T-helper 2 cell treated with Interferon-gamma antibody and Interleukin-4, amounts not matched to agents 100 ng/mL and 5 ng/mL, for 36 hours (primary cell): Measurements from ENCODE around the gene RBBP9. TPM values are rescaled to one million over a fixed set of nuclear protein-coding genes. Genes with fewer than 3 reads are reported as not detected.
"Not testable (repeated sequence)": the region's sequence is repeated elsewhere in the genome, so short reads cannot be mapped to it uniquely, and the experiment has no call there.

Experiments
- intact Hi-C: fragments of 100-400 bp; cut with micrococcal nuclease; formaldehyde crosslinking; loops from one replicate; pipeline ENCODE4 v1.15.1; 2023
- total RNA-seq: library from RNA; stranded (reverse); gene quantifications from 2 replicates; pipeline ENCODE4 v1.2.3, GENCODE V29; 2022

The RBBP9 gene
- 13.5 and 14.3 TPM in 2 replicates for total RNA-seq

DNA sequence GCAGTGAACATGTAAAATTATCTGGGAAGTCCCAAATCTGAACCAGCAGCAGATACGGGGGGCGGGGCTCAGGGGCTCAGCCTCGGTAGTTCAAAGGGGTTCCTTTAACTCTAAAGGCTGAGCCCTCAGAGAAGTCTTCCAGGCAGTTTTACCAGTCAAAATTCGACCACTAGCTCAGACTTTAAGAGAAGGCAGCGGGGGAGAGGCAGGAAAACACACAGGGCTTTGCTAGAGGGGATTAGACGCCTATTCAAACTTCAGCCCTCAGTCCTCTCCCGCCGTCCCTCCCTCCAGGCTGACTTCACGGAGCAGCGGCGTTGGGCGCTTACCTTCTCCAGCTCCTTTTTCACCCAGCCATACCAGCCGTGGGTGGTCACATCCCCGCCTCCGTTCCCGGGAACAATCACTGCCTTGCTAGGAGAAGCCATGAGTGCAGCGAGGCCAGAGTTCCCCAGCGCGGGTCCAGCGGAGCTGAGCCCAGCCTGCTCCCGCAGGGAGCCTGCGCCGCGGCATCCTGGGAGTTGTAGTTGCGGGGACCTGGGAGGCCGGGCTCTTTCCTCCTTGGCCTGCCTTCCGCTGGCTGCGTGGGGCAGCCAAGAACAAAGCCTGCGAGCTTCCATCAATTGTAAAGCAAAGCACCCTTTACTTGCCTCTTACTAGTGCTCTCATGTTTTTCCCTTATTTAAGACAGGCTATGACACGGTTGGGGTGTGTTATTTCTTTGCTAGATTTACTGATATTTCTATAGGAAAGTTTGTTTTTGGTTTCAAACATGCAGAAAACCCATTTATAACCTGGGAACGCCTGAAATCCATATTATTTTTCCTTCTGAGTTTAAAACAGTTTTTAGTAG, at the start of gene RBBP9:
Gene RBBP9 (minus strand): TSS at position 486 of the 853 bp plus-strand sequence. CDS start 58 bp downstream, at position 428.
- intact Hi-C loops: loop anchor here (1.0 to 10.0 kb wide), 4 partner anchors 10 to 1518 kb away; partner anchors contain the start of genes DZANK1, NAA20, POLR3F and SEC23B

- intact Hi-C loops: no loop called here
Measured at GRCh38 chr20:18545566-18545965, 48.5 kb upstream of the RBBP9 start.

GRCh38 chr20:18543932-18544331, 46.9 kb upstream of the RBBP9 start:
- intact Hi-C loops: no loop called here

- intact Hi-C loops: no loop called here
Measured at GRCh38 chr20:18543216-18543615, 46.2 kb upstream of the RBBP9 start.

GRCh38 chr20:18541741-18542140, 44.7 kb upstream of the RBBP9 start:
- intact Hi-C loops: no loop called here

GRCh38 chr20:18537651-18538050, 40.6 kb upstream of the RBBP9 start:
- intact Hi-C loops: no loop called here

GRCh38 chr20:18533978-18534644, 37.1 kb upstream of the RBBP9 start:
- intact Hi-C loops: no loop called here

DNA sequence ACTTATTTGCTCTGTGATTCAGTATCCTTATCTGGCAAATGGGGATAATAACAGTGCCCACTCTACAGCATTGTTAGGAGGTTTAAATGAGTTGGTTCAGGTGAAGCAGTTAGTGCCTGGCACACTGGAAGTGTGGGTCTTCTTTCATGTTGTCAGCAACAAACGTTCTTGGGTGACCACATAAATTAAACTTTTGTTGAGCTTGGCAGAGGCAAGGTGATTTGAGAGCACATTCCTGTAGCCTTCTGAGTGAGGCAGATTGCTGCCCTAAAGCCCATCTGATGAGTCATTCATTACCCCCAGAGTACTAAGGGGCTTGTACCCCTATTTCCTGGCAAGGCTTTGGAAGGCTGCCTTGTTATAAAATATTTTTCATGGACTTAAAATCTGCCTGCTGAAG, 36.5 kb upstream of the RBBP9 start:
- intact Hi-C loops: no loop called here

DNA sequence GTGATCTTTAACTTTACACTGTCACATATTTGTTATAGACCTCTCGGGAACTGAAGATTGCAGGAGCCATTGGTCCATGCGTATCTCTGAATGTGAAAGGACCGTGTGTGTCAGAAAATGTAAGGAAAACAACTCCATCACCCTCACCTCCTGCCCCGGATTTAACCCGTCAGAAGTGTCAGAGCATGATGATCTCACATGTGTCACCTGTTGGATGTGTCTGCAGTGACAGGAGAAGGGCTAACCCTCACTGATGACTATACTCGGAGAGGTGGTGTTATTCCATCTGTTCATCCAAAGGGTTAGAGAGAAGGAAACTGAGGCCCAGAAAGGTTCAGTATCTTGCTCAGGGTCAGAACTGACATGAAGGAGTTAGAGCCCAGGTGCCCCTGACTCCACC, 35.6 kb upstream of the RBBP9 start:
- intact Hi-C loops: no loop called here

GRCh38 chr20:18529041-18529440, 32.0 kb upstream of the RBBP9 start:
- intact Hi-C loops: no loop called here

DNA sequence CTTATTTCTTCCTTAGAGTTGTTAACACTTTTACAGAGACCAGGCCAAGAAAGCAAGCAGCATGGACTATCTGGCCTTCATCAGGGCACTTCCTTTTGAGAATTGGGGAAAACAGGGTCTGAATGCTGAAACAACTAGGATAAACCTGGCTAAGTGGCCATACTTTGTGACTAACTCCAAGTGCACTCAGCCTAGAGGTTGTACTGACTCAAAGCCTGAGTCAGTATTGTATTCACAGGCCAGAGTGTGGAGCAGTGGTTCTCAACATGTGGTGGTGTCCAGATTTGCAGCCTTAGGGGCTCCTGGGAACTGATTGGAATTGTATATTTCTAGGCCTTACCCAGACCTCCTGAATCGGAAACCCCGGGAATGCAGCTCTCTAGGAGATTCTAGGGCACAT, 30.8 kb upstream of the RBBP9 start:
- intact Hi-C loops: no loop called here

DNA sequence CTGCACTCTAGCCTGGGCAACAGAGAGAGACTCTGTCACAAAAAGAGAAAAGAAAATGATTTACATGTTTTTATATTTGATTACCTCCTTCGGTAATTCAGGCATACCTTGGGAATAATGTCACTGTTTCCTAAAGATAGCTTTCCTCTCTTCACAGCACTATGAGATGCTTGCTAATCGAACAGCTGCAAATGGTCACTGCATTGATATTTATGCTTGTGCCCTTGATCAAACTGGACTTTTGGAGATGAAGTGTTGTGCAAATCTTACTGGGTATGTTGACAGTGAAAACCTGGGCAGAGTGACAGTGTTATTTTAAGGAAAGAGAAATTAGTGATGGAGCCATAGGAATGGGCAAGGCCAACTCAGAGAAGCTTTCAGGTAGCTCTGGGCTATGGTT, 30.3 kb upstream of the RBBP9 start:
- intact Hi-C loops: no loop called here

DNA sequence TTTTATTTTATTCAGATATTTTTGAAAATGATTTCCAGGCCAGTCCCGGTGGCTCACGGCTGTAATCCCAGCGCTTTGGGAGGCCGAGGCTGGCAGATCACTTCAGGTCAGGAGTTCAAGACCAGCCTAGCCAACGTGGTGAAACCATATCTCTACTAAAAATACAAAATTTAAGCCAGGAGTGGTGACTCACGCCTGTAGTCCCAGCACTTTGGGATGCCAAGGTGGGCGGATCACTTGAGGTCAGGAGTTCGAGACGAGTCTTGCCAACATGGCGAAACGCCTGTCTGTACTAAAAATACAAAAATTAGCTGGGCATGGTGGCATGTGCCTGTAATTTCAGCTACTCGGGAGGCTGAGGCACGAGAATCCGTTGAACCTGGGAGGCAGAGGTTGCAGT, 29.7 kb upstream of the RBBP9 start:
- intact Hi-C loops: not testable (repeated sequence)

- intact Hi-C loops: no loop called here
Measured at GRCh38 chr20:18524646-18525045, 27.6 kb upstream of the RBBP9 start.

DNA sequence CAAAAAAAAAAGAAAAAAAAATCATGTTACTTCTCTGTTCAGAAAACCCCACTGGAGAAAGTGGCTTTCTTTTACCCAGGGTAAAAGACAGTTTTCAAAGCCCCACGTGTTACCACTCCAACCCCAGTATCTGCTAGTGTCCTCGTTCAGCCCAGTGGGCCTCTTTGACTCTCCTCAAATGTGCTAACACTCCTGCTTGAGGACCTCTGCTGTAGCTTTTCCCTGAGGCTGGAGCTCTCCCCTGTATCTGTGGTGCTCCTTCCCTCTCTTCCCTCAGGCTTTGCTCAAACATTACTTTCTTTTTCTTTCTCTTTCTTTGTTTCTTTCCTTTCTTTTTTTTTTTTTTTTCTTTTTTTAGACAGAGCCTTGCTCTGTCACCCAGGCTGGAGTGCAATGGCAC, 26.0 kb upstream of the RBBP9 start:
- intact Hi-C loops: no loop called here

GRCh38 chr20:18522066-18522465, 25.0 kb upstream of the RBBP9 start:
- intact Hi-C loops: not testable (repeated sequence)

- intact Hi-C loops: no loop called here
Measured at GRCh38 chr20:18515973-18516372, 18.9 kb upstream of the RBBP9 start.

DNA sequence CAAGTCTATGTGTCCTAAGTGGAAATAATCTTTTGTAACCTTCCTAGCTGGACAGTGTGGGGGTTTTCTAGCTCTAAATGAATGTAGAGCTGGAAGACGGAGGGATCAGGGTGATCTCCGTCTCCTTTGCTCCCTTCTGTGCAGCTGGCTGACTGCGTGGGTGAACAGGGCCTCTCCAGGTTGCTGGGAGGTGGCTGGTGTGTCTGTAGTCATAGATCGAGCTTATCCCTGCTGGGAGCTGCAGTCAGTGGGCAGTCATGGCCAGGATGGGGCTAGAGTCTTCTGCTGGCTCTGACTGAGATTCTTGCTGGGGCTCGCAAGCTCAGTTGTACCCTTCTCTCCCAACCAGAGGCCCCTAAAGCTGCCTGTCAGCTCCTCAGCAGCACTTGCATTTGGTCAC, 17.1 kb upstream of the RBBP9 start:
- intact Hi-C loops: no loop called here

- intact Hi-C loops: no loop called here
Measured at GRCh38 chr20:18513208-18513607, 16.2 kb upstream of the RBBP9 start.

DNA sequence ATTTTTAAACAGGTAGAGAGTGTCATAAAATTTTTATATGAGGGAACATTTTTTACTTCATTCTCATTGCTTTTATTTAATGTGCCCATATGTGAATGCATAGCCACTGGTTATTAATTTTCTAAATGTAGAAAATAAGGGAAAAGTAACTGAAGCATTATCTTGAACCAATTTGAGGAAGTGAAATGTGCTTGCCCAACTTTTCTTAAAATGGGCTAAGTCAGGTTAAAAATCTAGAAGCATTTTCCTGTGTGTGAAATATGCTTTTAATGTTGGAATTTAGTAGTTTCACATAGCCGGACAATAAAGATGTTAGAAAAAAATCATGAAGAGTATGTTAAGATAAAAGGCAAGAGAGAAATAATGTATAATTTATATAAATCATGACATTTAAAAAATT, 14.5 kb upstream of the RBBP9 start:
- intact Hi-C loops: no loop called here

GRCh38 chr20:18507218-18508191, 10.5 kb upstream of the RBBP9 start, which contains the start of gene SEC23B:
TSS of gene SEC23B (plus strand) at chr20:18507940. CDS start at chr20:18510836, 2,896 bp downstream.
- intact Hi-C loops: loop anchor here (1.0 to 5.0 kb wide), 11 partner anchors 10 to 1002 kb away; partner anchors contain the start of genes DZANK1, KAT14, PET117 and POLR3F
